H9 (cell line): Measurements from ENCODE around the gene AP4B1. TPM values are rescaled to one million over a fixed set of nuclear protein-coding genes. Genes with fewer than 3 reads are reported as not detected.

Experiments
- DNase-seq: peaks from one replicate; pipeline ENCODE4 v3.0.0-alpha.2; 2017
- H2AFZ ChIP-seq: one replicate; pipeline ENCODE4 v1.6.1; 2013; ENCODE audit warnings: mild to moderate bottlenecking, low read length, control low read depth, moderate library complexity
- H2AK5ac ChIP-seq: 2 replicates; pipeline ENCODE4 v1.6.1; 2013; ENCODE audit warnings: low read length, control low read depth, mixed read lengths; ENCODE audit not compliant: insufficient read length
- H2BK120ac ChIP-seq: one replicate; pipeline ENCODE4 v1.6.1; 2013; ENCODE audit warnings: low read depth, mild to moderate bottlenecking, low read length, control low read depth, inconsistent platforms; ENCODE audit not compliant: poor library complexity, severe bottlenecking
- H2BK12ac ChIP-seq: 2 replicates; pipeline ENCODE4 v1.6.1; 2013; ENCODE audit warnings: low read length, control low read depth, mixed read lengths, low read depth; ENCODE audit not compliant: insufficient read length
- H2BK15ac ChIP-seq: 2 replicates; pipeline ENCODE4 v1.6.1; 2013; ENCODE audit warnings: low read depth, low read length, control low read depth
- H2BK20ac ChIP-seq: one replicate; pipeline ENCODE4 v1.6.1; 2013; ENCODE audit warnings: low read depth, mild to moderate bottlenecking, low read length, control low read depth, inconsistent platforms; ENCODE audit not compliant: poor library complexity, severe bottlenecking
- H2BK5ac ChIP-seq: 2 replicates; pipeline ENCODE4 v1.6.1; 2013; ENCODE audit warnings: low read length, control low read depth, mixed read lengths; ENCODE audit not compliant: insufficient read length
- H3K14ac ChIP-seq: 2 replicates; pipeline ENCODE4 v1.6.1; 2013; ENCODE audit warnings: low read length, control low read depth; ENCODE audit not compliant: insufficient read depth
- H3K18ac ChIP-seq: 2 replicates; pipeline ENCODE4 v1.6.1; 2013; ENCODE audit warnings: low read depth, mild to moderate bottlenecking, mixed read lengths, low read length, control low read depth; ENCODE audit not compliant: insufficient read length
- H3K23ac ChIP-seq: 2 replicates; pipeline ENCODE4 v1.6.1; 2013; ENCODE audit warnings: low read length, control low read depth, mixed read lengths, low read depth; ENCODE audit not compliant: insufficient read length
- H3K23me2 ChIP-seq: 2 replicates; pipeline ENCODE4 v1.6.1; 2013; ENCODE audit warnings: low read depth, mild to moderate bottlenecking, mixed read lengths, low read length, control low read depth; ENCODE audit not compliant: insufficient read length, poor library complexity, severe bottlenecking
- H3K27ac ChIP-seq: 2 replicates; pipeline ENCODE4 v1.5.1; 2013; ENCODE audit warnings: low read length, control low read depth, mixed read lengths, low read depth; ENCODE audit not compliant: insufficient read length
- H3K27me3 ChIP-seq: 2 replicates; pipeline ENCODE4 v1.6.1; 2013; ENCODE audit warnings: low read length, control low read depth, inconsistent platforms; ENCODE audit not compliant: insufficient read depth
- H3K4ac ChIP-seq: 2 replicates; pipeline ENCODE4 v1.6.1; 2013; ENCODE audit warnings: low read depth, mild to moderate bottlenecking, control low read depth, inconsistent platforms, low read length, moderate library complexity
- H3K4me1 ChIP-seq: 2 replicates; pipeline ENCODE4 v1.6.1; 2013; ENCODE audit warnings: low read length, control low read depth, inconsistent platforms; ENCODE audit not compliant: insufficient read depth
- H3K4me2 ChIP-seq: 2 replicates; pipeline ENCODE4 v1.6.1; 2013; ENCODE audit warnings: low read length, control low read depth, mixed read lengths; ENCODE audit not compliant: insufficient read length, insufficient read depth
- H3K56ac ChIP-seq: 2 replicates; pipeline ENCODE4 v1.6.1; 2013; ENCODE audit warnings: low read depth, mild to moderate bottlenecking, mixed read lengths, low read length, control low read depth; ENCODE audit not compliant: insufficient read length
- H3K79me1 ChIP-seq: 2 replicates; pipeline ENCODE4 v1.6.1; 2013; ENCODE audit warnings: low read depth, mild to moderate bottlenecking, moderate library complexity, low read length, control low read depth, inconsistent platforms; ENCODE audit not compliant: insufficient read depth, poor library complexity, severe bottlenecking
- H3K79me2 ChIP-seq: 2 replicates; pipeline ENCODE4 v1.6.1; 2013; ENCODE audit warnings: low read length, control low read depth, inconsistent platforms; ENCODE audit not compliant: insufficient read depth
- H3K9ac ChIP-seq: 2 replicates; pipeline ENCODE4 v1.6.1; 2013; ENCODE audit warnings: low read length, control low read depth, mixed read lengths; ENCODE audit not compliant: insufficient read length; ENCODE audit errors: extremely low read depth
- H3K9me3 ChIP-seq: one replicate; pipeline ENCODE4 v1.6.1; 2013; ENCODE audit warnings: low read depth, low read length, inconsistent platforms; ENCODE audit not compliant: control insufficient read depth
- H3T11ph ChIP-seq: one replicate; pipeline ENCODE4 v1.6.1; 2013; ENCODE audit warnings: mild to moderate bottlenecking, low read length, control low read depth, inconsistent platforms
- H4K20me1 ChIP-seq: one replicate; pipeline ENCODE4 v1.6.1; 2013; ENCODE audit not compliant: control insufficient read depth, insufficient read length, insufficient read depth
- H4K5ac ChIP-seq: 2 replicates; pipeline ENCODE4 v1.6.1; 2013; ENCODE audit warnings: low read depth, mild to moderate bottlenecking, mixed read lengths, low read length, control low read depth; ENCODE audit not compliant: insufficient read length
- H4K8ac ChIP-seq: replicated peaks from 2 replicates; pipeline ENCODE4 v1.6.1; 2013; ENCODE audit warnings: low read length, control low read depth, mixed read lengths, low read depth; ENCODE audit not compliant: insufficient read length
- H4K91ac ChIP-seq: 2 replicates; pipeline ENCODE4 v1.6.1; 2013; ENCODE audit warnings: low read depth, mild to moderate bottlenecking, moderate library complexity, mixed read lengths, low read length, control low read depth; ENCODE audit not compliant: insufficient read length
- H3K27ac Mint-ChIP-seq, 3 experiments: 2 replicates in 2 of 3; 3 replicates in 1 of 3; pipeline ENCODE4 v1.8.0; 2020 to 2021; ENCODE audit warnings: mixed read lengths in 3 of 3, mild to moderate bottlenecking in 1 of 3, moderate library complexity in 1 of 3
- H3K27me3 Mint-ChIP-seq: 2 replicates; pipeline ENCODE4 v1.8.0; 2021; ENCODE audit warnings: low read depth, mild to moderate bottlenecking, moderate library complexity, mixed read lengths
- H3K36me3 Mint-ChIP-seq, 3 experiments: 2 replicates in 2 of 3; 3 replicates in 1 of 3; pipeline ENCODE4 v1.8.0; 2020 to 2021; ENCODE audit warnings: low read depth in 3 of 3, mixed read lengths in 3 of 3; ENCODE audit not compliant: insufficient read depth in 1 of 3
- H3K4me1 Mint-ChIP-seq, 2 experiments: 2 replicates each; pipeline ENCODE4 v1.8.0; 2020; ENCODE audit warnings: mixed read lengths in 2 of 2
- H3K4me3 Mint-ChIP-seq, 2 experiments: 2 replicates in 1 of 2; 3 replicates in 1 of 2; pipeline ENCODE4 v1.8.0; 2020 to 2021; ENCODE audit warnings: mild to moderate bottlenecking in 2 of 2, mixed read lengths in 2 of 2, moderate library complexity in 1 of 2
- H3K9me3 Mint-ChIP-seq, 2 experiments: 2 replicates in 1 of 2; 3 replicates in 1 of 2; pipeline ENCODE4 v1.8.0; 2020; ENCODE audit warnings: mild to moderate bottlenecking in 2 of 2, mixed read lengths in 2 of 2, moderate library complexity in 1 of 2
- CTCF ChIP-seq: fragments of 200-600 bp; sonication (generic); conservative IDR thresholded peaks from 3 replicates; pipeline ENCODE4 v1.8.0; 2021; ENCODE audit warnings: antibody characterized with exemption, mild to moderate bottlenecking
- WGBS: extraction: QIAGEN DNeasy Blood & Tissue Kit; methylation state at CpG from one replicate; pipeline ENCODE4 v1.1.7; 2013; ENCODE audit warnings: missing lambda C conversion rate, low lambda C conversion rate, mixed read lengths; ENCODE audit not compliant: insufficient read length; ENCODE audit errors: extremely low coverage; 5-methylcytosine and 5-hydroxymethylcytosine counted together
- total RNA-seq: library from RNA; stranded (reverse); gene quantifications from 2 replicates; pipeline ENCODE4 v1.2.1, GENCODE V29; 2021

AP4B1 gene
- total RNA-seq, 1 experiment from 2014 or later: 19.3 TPM

GRCh38 chr1:113950908-113951307 lies 46.3 kb upstream of the AP4B1 start:
- no peak overlapping the region for H4K91ac ChIP-seq
- no peak overlapping the region for H2BK120ac ChIP-seq
- H3K4me3 Mint-ChIP-seq: no peak overlapping the region
- no peak overlapping the region for H3K4me2 ChIP-seq
- no peak overlapping the region for H3K27ac ChIP-seq
- TF ChIP-seq CTCF: no peak
- no peak overlapping the region for H3K4ac ChIP-seq
- H3K27me3 ChIP-seq: no peaks in the 10 kb centered on the region
- no peak overlapping the region for H2BK20ac ChIP-seq
- no peak overlapping the region for H3K56ac ChIP-seq
- H3K36me3 Mint-ChIP-seq: peaks cover 3 to 21% (median 10%) of the 10 kb centered on the region in 3 experiments; a peak in 5 of 7 replicates
- H2BK12ac ChIP-seq: no peak overlapping the region
- H4K5ac ChIP-seq: no peak overlapping the region
- no peak overlapping the region for H4K8ac ChIP-seq
- no peaks in the 10 kb centered on the region; the same call in 1 of the 2 replicates for H3K79me2 ChIP-seq
- no peak overlapping the region for H3K23ac ChIP-seq
- H4K20me1 ChIP-seq: no peaks in the 10 kb centered on the region
- H3K18ac ChIP-seq: no peak overlapping the region
- peaks cover 24 to 27% of the 10 kb centered on the region in 2 experiments for H3K4me1 Mint-ChIP-seq
- no peak overlapping the region for H3K27ac Mint-ChIP-seq
- DNase-seq: no peak
- H3K9me3 Mint-ChIP-seq: no peaks in the 10 kb centered on the region
- peaks cover 9% of the 10 kb centered on the region for H3K79me1 ChIP-seq
- no peak overlapping the region for H3K14ac ChIP-seq
- H3K4me1 ChIP-seq: peaks cover 3% of the 10 kb centered on the region; the same call in 1 of the 2 replicates
- H3K9me3 ChIP-seq: no peaks in the 10 kb centered on the region
- H2BK5ac ChIP-seq: no peak overlapping the region
- no peak overlapping the region for H3K9ac ChIP-seq
- H2BK15ac ChIP-seq: no peak overlapping the region
- no peak overlapping the region for H3T11ph ChIP-seq
- no peak overlapping the region for H2AK5ac ChIP-seq
- WGBS: no CpG with 5 or more reads among the region's 1 CpG
- H3K23me2 ChIP-seq: no peaks in the 10 kb centered on the region
- no peaks in the 10 kb centered on the region for H3K27me3 Mint-ChIP-seq
- H2AFZ ChIP-seq: no peak overlapping the region
